ENCODE results near the gene SLC41A3.
"Not testable (repeated sequence)": the region's sequence is repeated elsewhere in the genome, so short reads cannot be mapped to it uniquely, and the experiment has no call there.

The SLC41A3 gene

GRCh38 chr3:125996751-125997150, 87.2 kb downstream of the SLC41A3 start:
- not testable (repeated sequence) for DNase-seq (ENCODE audit: low read depth)

- DNase-seq (ENCODE audit: low read depth) = peak; percentile 73
These were observed 93.5 kb downstream of the SLC41A3 start for GRCh38 chr3:125990253-125990970.

GRCh38 chr3:125984951-125985350, 99.0 kb downstream of the SLC41A3 start:
- not testable (repeated sequence) for DNase-seq (ENCODE audit: low read depth)

- DNase-seq (ENCODE audit: low read depth) = not testable (repeated sequence)
These were observed 106.8 kb downstream of the SLC41A3 start for GRCh38 chr3:125977104-125977503.

GRCh38 chr3:125976003-125976390, 107.9 kb downstream of the SLC41A3 start:
- DNase-seq (ENCODE audit: low read depth) = peak; percentile 21

- DNase-seq (ENCODE audit: low read depth) = peak; percentile 32
These were observed 108.5 kb downstream of the SLC41A3 start for GRCh38 chr3:125975245-125976002.

GRCh38 chr3:125971997-125972944, 111.7 kb downstream of the SLC41A3 start:
- not testable (repeated sequence) for DNase-seq (ENCODE audit: low read depth)

GRCh38 chr3:125968701-125969592, 115.0 kb downstream of the SLC41A3 start, which contains the start of gene ROPN1B:
Gene ROPN1B (plus strand): TSS chr3:125969178. CDS start chr3:125972055, 2,877 bp downstream.
- DNase-seq (ENCODE audit: low read depth) = not testable (repeated sequence)

- not testable (repeated sequence) for DNase-seq (ENCODE audit: low read depth)
These were observed 115.8 kb downstream of the SLC41A3 start for GRCh38 chr3:125968121-125968520.

GRCh38 chr3:125967156-125967555, 116.8 kb downstream of the SLC41A3 start:
- DNase-seq (ENCODE audit: low read depth) = no peak

- DNase-seq (ENCODE audit: low read depth) = no peak
These were observed 118.4 kb downstream of the SLC41A3 start for GRCh38 chr3:125965505-125965904.

- DNase-seq (ENCODE audit: low read depth) = not testable (repeated sequence)
These were observed 120.1 kb downstream of the SLC41A3 start for GRCh38 chr3:125963834-125964233.

GRCh38 chr3:125961289-125961589, 122.7 kb downstream of the SLC41A3 start:
- no peak for DNase-seq (ENCODE audit: low read depth)

- DNase-seq (ENCODE audit: low read depth) = no peak
These were observed 123.3 kb downstream of the SLC41A3 start for GRCh38 chr3:125960456-125961288.

- DNase-seq (ENCODE audit: low read depth) = no peak
These were observed 123.9 kb downstream of the SLC41A3 start for GRCh38 chr3:125960066-125960424.

- no peak for DNase-seq (ENCODE audit: low read depth)
These were observed 124.4 kb downstream of the SLC41A3 start for GRCh38 chr3:125959317-125960065.

GRCh38 chr3:125958511-125959316, 125.2 kb downstream of the SLC41A3 start:
- DNase-seq (ENCODE audit: low read depth) = no peak

GRCh38 chr3:125957674-125958510, 126.0 kb downstream of the SLC41A3 start:
- no peak for DNase-seq (ENCODE audit: low read depth)
